Measurements from ENCODE around the gene PHOSPHO2. TPM values are rescaled to one million over a fixed set of nuclear protein-coding genes. Genes with fewer than 3 reads are reported as not detected.

Gene PHOSPHO2
- total and polyA plus RNA-seq, 4 donors, result 1.4 to 5.3 (median 3.6) TPM

DNA sequence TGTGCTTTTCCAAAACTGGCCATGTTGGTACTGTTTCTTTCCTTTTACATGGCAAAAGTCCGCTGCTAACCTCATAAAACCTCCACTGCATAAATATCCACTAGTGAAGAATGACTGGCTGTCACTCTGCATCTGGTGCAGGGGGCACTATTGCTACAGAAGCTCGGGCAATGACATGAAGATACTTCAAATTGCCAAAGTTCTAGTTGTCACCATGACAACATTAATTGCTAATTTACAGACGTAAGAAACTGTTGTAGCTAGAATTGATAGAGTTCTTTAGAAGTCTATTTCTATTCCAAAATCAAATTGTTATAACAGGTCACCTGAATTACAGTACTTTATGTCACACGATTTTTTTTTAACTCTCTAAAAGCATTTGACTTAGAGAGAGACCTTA is 909 bp upstream of the PHOSPHO2 start:
- H3K4me1 ChIP-seq (ENCODE audit: control insufficient read depth in 4 of 4, insufficient read depth in 4 of 4, low read length in 3 of 4), result peaks cover 4 to 18% (median 13%) of the 10 kb centered on the region in 4 donors
- 6% methylated on average over 4 of the region's 4 CpGs for WGBS
- no peak overlapping the region for H3K4me3 ChIP-seq (ENCODE audit: low read depth in 1 of 3, low read length in 3 of 3)
- no peaks in the 10 kb centered on the region for H3K27me3 ChIP-seq (ENCODE audit: control insufficient read depth in 4 of 4, insufficient read depth in 4 of 4, low read length in 3 of 4)
- H3K9me3 ChIP-seq (ENCODE audit: control insufficient read depth in 4 of 4, low read length in 3 of 4), result no peaks in the 10 kb centered on the region
- no peak overlapping the region for H3K9ac ChIP-seq (ENCODE audit: low read depth in 1 of 2, low read length in 2 of 2)
- H3K36me3 ChIP-seq (ENCODE audit: control insufficient read depth in 4 of 4, insufficient read depth in 3 of 4, low read depth in 1 of 4, low read length in 3 of 4), result no peaks in the 10 kb centered on the region
- peak overlapping the region in 1 of 2 donors; percentile 32 for H3K27ac ChIP-seq (ENCODE audit: low read depth in 1 of 2, low read length in 2 of 2)
- TF ChIP-seq REST (IDR thresholded peaks at IDR 0.05) (no peak), NR2F2 (IDR thresholded peaks at IDR 0.05) (no peak), RAD21 (IDR thresholded peaks at IDR 0.05) (peak; percentile 41 to 43), EGR1 (IDR thresholded peaks at IDR 0.05; ENCODE audit: low read depth in 2 of 2) (no peak), HNF4G (IDR thresholded peaks at IDR 0.05) (no peak), YY1 (IDR thresholded peaks at IDR 0.05) (no peak), SP1 (IDR thresholded peaks at IDR 0.05) (peak; percentile 74), CTCF (IDR thresholded peaks at IDR 0.05; ENCODE audit: low read depth, low read length, missing input control) (no peak), HNF4A (conservative IDR thresholded peaks at IDR 0.05) (peak; percentile 66 to 75), FOXA2 (IDR thresholded peaks at IDR 0.05) (no peak), JUND (IDR thresholded peaks at IDR 0.05) (no peak), FOXA1 (IDR thresholded peaks at IDR 0.05) (no peak), TAF1 (conservative IDR thresholded peaks at IDR 0.05) (no peak), RXRA (IDR thresholded peaks at IDR 0.05) (peak; percentile 27 to 69), GABPA (IDR thresholded peaks at IDR 0.05 in 1 of 2, conservative IDR thresholded peaks at IDR 0.05 in 1 of 2) (no peak)
- TF ChIP-seq, protein P1, sequence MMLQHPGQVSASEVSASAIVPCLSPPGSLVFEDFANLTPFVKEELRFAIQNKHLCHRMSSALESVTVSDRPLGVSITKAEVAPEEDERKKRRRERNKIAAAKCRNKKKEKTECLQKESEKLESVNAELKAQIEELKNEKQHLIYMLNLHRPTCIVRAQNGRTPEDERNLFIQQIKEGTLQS (IDR thresholded peaks at IDR 0.05), result peak; percentile 40
- TF ChIP-seq, protein P2, sequence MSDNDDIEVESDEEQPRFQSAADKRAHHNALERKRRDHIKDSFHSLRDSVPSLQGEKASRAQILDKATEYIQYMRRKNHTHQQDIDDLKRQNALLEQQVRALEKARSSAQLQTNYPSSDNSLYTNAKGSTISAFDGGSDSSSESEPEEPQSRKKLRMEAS (IDR thresholded peaks at IDR 0.05), result no peak
- TF ChIP-seq, protein P3, sequence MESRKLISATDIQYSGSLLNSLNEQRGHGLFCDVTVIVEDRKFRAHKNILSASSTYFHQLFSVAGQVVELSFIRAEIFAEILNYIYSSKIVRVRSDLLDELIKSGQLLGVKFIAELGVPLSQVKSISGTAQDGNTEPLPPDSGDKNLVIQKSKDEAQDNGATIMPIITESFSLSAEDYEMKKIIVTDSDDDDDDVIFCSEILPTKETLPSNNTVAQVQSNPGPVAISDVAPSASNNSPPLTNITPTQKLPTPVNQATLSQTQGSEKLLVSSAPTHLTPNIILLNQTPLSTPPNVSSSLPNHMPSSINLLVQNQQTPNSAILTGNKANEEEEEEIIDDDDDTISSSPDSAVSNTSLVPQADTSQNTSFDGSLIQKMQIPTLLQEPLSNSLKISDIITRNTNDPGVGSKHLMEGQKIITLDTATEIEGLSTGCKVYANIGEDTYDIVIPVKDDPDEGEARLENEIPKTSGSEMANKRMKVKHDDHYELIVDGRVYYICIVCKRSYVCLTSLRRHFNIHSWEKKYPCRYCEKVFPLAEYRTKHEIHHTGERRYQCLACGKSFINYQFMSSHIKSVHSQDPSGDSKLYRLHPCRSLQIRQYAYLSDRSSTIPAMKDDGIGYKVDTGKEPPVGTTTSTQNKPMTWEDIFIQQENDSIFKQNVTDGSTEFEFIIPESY (IDR thresholded peaks at IDR 0.05), result no peak
- no peak for DNase-seq (ENCODE audit: low spot score)
